Hematopoietic multipotent progenitor cell treated with erythropoietin and hydrocortisone succinate and interleukin-3 and kit ligand, for 15 days (in vitro differentiated cells): Measurements from ENCODE around the gene LDLRAD3.
A peak's percentile ranks its signal among the peaks of the same experiment; 100 is the strongest.

ENCODE experiments used
- DNase-seq: peaks from one replicate; pipeline ENCODE4 v3.0.0-alpha.2; 2015; ENCODE audit warnings: low spot score

Gene LDLRAD3

GRCh38 chr11:36240173-36240572 is 296.3 kb downstream of the LDLRAD3 start:
- DNase-seq, result no peak

- no peak for DNase-seq
Observed at GRCh38 chr11:36240801-36241200, 296.9 kb downstream of the LDLRAD3 start.

- no peak for DNase-seq
Observed at GRCh38 chr11:36241497-36241896, 297.6 kb downstream of the LDLRAD3 start.

- DNase-seq, result no peak
Observed at GRCh38 chr11:36243641-36244040, 299.8 kb downstream of the LDLRAD3 start.

GRCh38 chr11:36247493-36247892 is 303.6 kb downstream of the LDLRAD3 start:
- no peak for DNase-seq

GRCh38 chr11:36248436-36248835 is 304.6 kb downstream of the LDLRAD3 start:
- no peak for DNase-seq

- DNase-seq, result no peak
Observed at GRCh38 chr11:36249246-36249645, 305.4 kb downstream of the LDLRAD3 start.

- no peak for DNase-seq
Observed at GRCh38 chr11:36251823-36252222, 308.0 kb downstream of the LDLRAD3 start.

- DNase-seq, result peak; percentile 6
Observed at GRCh38 chr11:36253238-36253637, 309.4 kb downstream of the LDLRAD3 start.

- DNase-seq, result no peak
Observed at GRCh38 chr11:36254713-36255112, 310.9 kb downstream of the LDLRAD3 start.

GRCh38 chr11:36257351-36257750 is 313.5 kb downstream of the LDLRAD3 start:
- DNase-seq, result no peak

- DNase-seq, result peak; percentile 7
Observed at GRCh38 chr11:36258730-36259360, 315.0 kb downstream of the LDLRAD3 start.

- DNase-seq, result no peak
Observed at GRCh38 chr11:36261094-36261493, 317.2 kb downstream of the LDLRAD3 start.

- no peak for DNase-seq
Observed at GRCh38 chr11:36264011-36264972, 320.4 kb downstream of the LDLRAD3 start.

- no peak for DNase-seq
Observed at GRCh38 chr11:36264973-36265344, 321.1 kb downstream of the LDLRAD3 start.

GRCh38 chr11:36265793-36266628 is 322.1 kb downstream of the LDLRAD3 start:
- peak; percentile 50 for DNase-seq

- no peak for DNase-seq
Observed at GRCh38 chr11:36266767-36267166, 322.9 kb downstream of the LDLRAD3 start.

- DNase-seq, result no peak
Observed at GRCh38 chr11:36268337-36268985, 324.6 kb downstream of the LDLRAD3 start.

GRCh38 chr11:36270701-36271100 is 326.8 kb downstream of the LDLRAD3 start:
- DNase-seq, result no peak

GRCh38 chr11:36271794-36272407 is 328.0 kb downstream of the LDLRAD3 start:
- no peak for DNase-seq

- DNase-seq, result no peak
Observed at GRCh38 chr11:36273110-36273509, 329.2 kb downstream of the LDLRAD3 start.
